ENCODE results near the gene LYZL6.

Gene LYZL6, protein sequence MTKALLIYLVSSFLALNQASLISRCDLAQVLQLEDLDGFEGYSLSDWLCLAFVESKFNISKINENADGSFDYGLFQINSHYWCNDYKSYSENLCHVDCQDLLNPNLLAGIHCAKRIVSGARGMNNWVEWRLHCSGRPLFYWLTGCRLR
- long read RNA-seq: 0 reads

DNA sequence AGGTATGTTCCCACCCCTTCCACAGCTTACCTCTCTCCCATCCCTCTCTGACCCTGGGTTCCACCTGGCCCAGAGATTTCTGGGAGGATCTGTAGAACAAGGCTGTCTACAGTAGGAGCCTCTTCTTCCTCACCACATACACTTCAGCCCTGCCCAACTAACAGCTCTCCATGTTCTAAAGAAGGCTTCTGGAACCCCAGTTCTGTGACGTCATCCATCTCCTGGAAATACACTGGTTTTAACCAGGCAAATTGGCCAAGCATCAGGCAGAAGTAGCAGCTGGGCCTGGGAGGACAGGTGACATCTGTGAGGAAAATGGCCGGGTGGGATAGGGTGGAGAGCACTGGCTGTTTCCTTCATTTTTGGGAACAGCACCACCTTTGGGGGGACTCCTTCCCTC, at the start of gene LYZL6:
Gene LYZL6 (minus strand): TSS at position 177 of the 400 bp plus-strand sequence. CDS start 4,357 bp downstream, outside the sequence.
- no peak for DNase-seq (ENCODE audit: low read depth in 1 of 2, low spot score in 1 of 2)
- TF ChIP-seq, protein P1, sequence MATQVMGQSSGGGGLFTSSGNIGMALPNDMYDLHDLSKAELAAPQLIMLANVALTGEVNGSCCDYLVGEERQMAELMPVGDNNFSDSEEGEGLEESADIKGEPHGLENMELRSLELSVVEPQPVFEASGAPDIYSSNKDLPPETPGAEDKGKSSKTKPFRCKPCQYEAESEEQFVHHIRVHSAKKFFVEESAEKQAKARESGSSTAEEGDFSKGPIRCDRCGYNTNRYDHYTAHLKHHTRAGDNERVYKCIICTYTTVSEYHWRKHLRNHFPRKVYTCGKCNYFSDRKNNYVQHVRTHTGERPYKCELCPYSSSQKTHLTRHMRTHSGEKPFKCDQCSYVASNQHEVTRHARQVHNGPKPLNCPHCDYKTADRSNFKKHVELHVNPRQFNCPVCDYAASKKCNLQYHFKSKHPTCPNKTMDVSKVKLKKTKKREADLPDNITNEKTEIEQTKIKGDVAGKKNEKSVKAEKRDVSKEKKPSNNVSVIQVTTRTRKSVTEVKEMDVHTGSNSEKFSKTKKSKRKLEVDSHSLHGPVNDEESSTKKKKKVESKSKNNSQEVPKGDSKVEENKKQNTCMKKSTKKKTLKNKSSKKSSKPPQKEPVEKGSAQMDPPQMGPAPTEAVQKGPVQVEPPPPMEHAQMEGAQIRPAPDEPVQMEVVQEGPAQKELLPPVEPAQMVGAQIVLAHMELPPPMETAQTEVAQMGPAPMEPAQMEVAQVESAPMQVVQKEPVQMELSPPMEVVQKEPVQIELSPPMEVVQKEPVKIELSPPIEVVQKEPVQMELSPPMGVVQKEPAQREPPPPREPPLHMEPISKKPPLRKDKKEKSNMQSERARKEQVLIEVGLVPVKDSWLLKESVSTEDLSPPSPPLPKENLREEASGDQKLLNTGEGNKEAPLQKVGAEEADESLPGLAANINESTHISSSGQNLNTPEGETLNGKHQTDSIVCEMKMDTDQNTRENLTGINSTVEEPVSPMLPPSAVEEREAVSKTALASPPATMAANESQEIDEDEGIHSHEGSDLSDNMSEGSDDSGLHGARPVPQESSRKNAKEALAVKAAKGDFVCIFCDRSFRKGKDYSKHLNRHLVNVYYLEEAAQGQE (IDR thresholded peaks at IDR 0.05; ENCODE audit: insufficient replicate concordance, low read depth): no peak
- no peak for TF ChIP-seq GABPA (IDR thresholded peaks at IDR 0.05; ENCODE audit: low read depth)
- TF ChIP-seq POLR2AphosphoS5 (IDR thresholded peaks at IDR 0.05; ENCODE audit: low read depth): no peak
- TF ChIP-seq, protein P2, sequence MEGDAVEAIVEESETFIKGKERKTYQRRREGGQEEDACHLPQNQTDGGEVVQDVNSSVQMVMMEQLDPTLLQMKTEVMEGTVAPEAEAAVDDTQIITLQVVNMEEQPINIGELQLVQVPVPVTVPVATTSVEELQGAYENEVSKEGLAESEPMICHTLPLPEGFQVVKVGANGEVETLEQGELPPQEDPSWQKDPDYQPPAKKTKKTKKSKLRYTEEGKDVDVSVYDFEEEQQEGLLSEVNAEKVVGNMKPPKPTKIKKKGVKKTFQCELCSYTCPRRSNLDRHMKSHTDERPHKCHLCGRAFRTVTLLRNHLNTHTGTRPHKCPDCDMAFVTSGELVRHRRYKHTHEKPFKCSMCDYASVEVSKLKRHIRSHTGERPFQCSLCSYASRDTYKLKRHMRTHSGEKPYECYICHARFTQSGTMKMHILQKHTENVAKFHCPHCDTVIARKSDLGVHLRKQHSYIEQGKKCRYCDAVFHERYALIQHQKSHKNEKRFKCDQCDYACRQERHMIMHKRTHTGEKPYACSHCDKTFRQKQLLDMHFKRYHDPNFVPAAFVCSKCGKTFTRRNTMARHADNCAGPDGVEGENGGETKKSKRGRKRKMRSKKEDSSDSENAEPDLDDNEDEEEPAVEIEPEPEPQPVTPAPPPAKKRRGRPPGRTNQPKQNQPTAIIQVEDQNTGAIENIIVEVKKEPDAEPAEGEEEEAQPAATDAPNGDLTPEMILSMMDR (IDR thresholded peaks at IDR 0.05; ENCODE audit: insufficient read depth, low read length): no peak
- no peak for TF ChIP-seq SPI1 (IDR thresholded peaks at IDR 0.05; ENCODE audit: borderline replicate concordance, low read depth)
- H3K27me3 ChIP-seq (ENCODE audit: insufficient read depth, poor library complexity, severe bottlenecking): no peaks in the 10 kb centered on the region
- H3K4me3 ChIP-seq (replicated peaks; ENCODE audit: insufficient read depth, low read length): no peak within 1 kb of the TSS
- no peak within 1 kb of the TSS for H3K27ac ChIP-seq (replicated peaks)

DNA sequence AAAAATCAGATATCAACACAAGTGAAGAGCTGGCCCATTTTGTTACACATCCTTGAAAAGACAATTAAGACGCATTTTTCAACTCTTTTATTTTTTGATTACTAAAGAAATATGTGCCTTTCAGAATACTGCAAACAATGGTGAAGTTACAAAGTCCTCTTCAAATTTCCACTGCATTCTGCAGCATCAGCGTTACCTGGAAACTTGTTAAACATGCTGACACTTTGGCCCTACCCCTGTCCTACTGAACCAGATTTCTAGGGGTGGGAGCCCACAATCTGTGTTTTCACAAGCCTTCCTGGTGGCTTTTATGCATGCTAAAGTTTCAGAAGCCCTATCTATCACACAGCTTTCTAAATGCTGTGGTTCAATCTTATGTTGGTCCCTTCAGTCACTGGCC, 47.6 kb upstream of the LYZL6 start:
- no peaks in the 10 kb centered on the region for H3K27me3 ChIP-seq (ENCODE audit: insufficient read depth, poor library complexity, severe bottlenecking)
- H3K27ac ChIP-seq (replicated peaks): no peak overlapping the region
- no peak for DNase-seq (ENCODE audit: low read depth in 1 of 2, low spot score in 1 of 2)
- TF ChIP-seq, protein P1 (IDR thresholded peaks at IDR 0.05; ENCODE audit: insufficient replicate concordance, low read depth): no peak
- TF ChIP-seq GABPA (IDR thresholded peaks at IDR 0.05; ENCODE audit: low read depth) (no peak), POLR2AphosphoS5 (IDR thresholded peaks at IDR 0.05; ENCODE audit: low read depth) (no peak), SPI1 (IDR thresholded peaks at IDR 0.05; ENCODE audit: borderline replicate concordance, low read depth) (no peak)
- TF ChIP-seq, protein P2 (IDR thresholded peaks at IDR 0.05; ENCODE audit: insufficient read depth, low read length): no peak
- no peak overlapping the region for H3K4me3 ChIP-seq (replicated peaks; ENCODE audit: insufficient read depth, low read length)

DNA sequence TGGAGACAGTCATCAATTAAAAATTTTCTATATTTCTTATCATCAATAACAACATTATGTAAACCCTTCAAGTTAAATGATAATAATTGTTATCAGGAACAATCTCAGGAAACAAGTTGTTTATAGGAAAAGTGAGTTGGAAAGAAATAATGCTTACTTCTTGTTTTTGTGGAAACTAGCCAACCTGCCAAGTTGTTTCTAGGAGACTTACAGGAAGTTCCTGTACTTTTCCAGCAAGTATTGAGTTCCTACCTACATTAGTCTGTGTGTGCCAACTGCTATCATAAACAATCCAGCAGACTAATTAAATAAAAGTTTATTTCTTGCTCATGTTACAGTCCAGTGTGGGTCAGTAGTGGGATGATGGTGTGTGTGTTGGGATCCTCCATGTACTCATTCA, 44.7 kb upstream of the LYZL6 start:
- TF ChIP-seq, protein P2 (IDR thresholded peaks at IDR 0.05; ENCODE audit: insufficient read depth, low read length): no peak
- no peak for TF ChIP-seq GABPA (IDR thresholded peaks at IDR 0.05; ENCODE audit: low read depth)
- TF ChIP-seq SPI1 (IDR thresholded peaks at IDR 0.05; ENCODE audit: borderline replicate concordance, low read depth): no peak
- TF ChIP-seq, protein P1 (IDR thresholded peaks at IDR 0.05; ENCODE audit: insufficient replicate concordance, low read depth): no peak
- no peak for TF ChIP-seq POLR2AphosphoS5 (IDR thresholded peaks at IDR 0.05; ENCODE audit: low read depth)
- no peaks in the 10 kb centered on the region for H3K27me3 ChIP-seq (ENCODE audit: insufficient read depth, poor library complexity, severe bottlenecking)
- no peak for DNase-seq (ENCODE audit: low read depth in 1 of 2, low spot score in 1 of 2)
- H3K27ac ChIP-seq (replicated peaks): no peak overlapping the region
- H3K4me3 ChIP-seq (replicated peaks; ENCODE audit: insufficient read depth, low read length): no peak overlapping the region
